ENCODE measurements around the gene LRCH4. TPM values are rescaled to one million over a fixed set of nuclear protein-coding genes. Genes with fewer than 3 reads are reported as not detected.

Gene LRCH4
- total and polyA plus RNA-seq, 9 of the 15 experiments (the other 6 are each of a cell fraction or from before 2014, with no cell fraction given) = 0.06 to 63.3 (median 15.0) TPM

DNA sequence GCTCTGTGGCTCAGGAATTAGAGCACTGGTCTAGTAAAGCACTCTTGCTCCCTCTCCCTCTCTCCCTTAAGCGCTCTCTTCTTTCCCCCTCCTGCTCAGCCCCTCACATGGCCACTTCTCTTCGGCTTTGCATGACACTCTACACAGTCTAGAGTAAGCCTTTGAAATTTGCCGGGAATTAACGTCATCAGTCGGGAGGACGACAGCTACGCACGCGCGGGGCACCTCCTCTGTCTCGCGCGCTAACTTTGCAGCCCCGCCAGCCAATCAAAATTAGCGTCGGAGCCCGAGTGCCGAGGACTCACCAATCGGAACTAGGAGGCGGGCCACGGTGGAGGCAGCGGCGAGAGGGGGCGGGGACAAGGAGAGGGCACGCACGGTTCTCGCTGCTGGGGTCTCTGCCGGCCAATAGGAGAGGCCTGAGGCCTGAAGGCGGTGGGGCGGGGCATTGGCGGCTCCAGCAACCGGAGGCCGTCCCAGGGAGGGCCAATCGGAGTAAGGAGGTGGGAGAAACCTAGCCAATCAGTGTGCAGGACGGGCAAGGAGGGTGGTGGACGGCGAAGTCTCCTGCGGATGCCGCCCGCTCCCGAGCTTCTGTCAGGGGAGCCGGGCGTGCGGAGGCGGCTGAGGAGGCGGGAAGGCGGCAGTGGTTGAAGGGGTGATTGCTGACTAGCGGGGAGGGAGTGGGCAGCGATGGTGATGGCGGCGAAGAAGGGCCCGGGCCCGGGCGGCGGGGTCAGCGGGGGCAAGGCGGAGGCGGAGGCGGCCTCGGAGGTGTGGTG is 47.1 kb downstream of the LRCH4 start, which contains the start of gene AGFG2 (continued):
- TF ChIP-seq, protein P1, sequence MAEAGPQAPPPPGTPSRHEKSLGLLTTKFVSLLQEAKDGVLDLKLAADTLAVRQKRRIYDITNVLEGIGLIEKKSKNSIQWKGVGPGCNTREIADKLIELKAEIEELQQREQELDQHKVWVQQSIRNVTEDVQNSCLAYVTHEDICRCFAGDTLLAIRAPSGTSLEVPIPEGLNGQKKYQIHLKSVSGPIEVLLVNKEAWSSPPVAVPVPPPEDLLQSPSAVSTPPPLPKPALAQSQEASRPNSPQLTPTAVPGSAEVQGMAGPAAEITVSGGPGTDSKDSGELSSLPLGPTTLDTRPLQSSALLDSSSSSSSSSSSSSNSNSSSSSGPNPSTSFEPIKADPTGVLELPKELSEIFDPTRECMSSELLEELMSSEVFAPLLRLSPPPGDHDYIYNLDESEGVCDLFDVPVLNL (CRISPR knock-in tag; IDR thresholded peaks at IDR 0.05; ENCODE audit: low read depth) = peak; percentile 96
- no peak for TF ChIP-seq ZBTB8A (IDR thresholded peaks at IDR 0.05; ENCODE audit: partially characterized antibody)
- TF ChIP-seq STAT5A (IDR thresholded peaks at IDR 0.05; ENCODE audit: borderline replicate concordance, low read length) = no peak
- no peak for TF ChIP-seq XRCC3 (IDR thresholded peaks at IDR 0.05)
- no peak for TF ChIP-seq FOXJ2 (tag; IDR thresholded peaks at IDR 0.05)
- no peak for TF ChIP-seq PRMT5 (CRISPR knock-in tag; IDR thresholded peaks at IDR 0.05)
- TF ChIP-seq JUND (IDR thresholded peaks at IDR 0.05; ENCODE audit: borderline replicate concordance, low read depth, low read length) = peak; percentile 71
- peak; percentile 69; the same call in 1 of the 3 replicates for TF ChIP-seq JUND (tag; IDR thresholded peaks at IDR 0.05; ENCODE audit: borderline replicate concordance, low read depth, low read length)
- no peak for TF ChIP-seq CBFA2T3 (IDR thresholded peaks at IDR 0.05)
- TF ChIP-seq, protein P2, sequence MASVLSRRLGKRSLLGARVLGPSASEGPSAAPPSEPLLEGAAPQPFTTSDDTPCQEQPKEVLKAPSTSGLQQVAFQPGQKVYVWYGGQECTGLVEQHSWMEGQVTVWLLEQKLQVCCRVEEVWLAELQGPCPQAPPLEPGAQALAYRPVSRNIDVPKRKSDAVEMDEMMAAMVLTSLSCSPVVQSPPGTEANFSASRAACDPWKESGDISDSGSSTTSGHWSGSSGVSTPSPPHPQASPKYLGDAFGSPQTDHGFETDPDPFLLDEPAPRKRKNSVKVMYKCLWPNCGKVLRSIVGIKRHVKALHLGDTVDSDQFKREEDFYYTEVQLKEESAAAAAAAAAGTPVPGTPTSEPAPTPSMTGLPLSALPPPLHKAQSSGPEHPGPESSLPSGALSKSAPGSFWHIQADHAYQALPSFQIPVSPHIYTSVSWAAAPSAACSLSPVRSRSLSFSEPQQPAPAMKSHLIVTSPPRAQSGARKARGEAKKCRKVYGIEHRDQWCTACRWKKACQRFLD (CRISPR knock-in tag; IDR thresholded peaks at IDR 0.05) = peak; percentile 58; the same call in 1 of the 2 replicates
- 0 out of 2 replicates have a peak, but pooled peaks have one; percentile 37 for TF ChIP-seq NR2C2 (CRISPR knock-in tag; IDR thresholded peaks at IDR 0.05)
- TF ChIP-seq NR2C2 (tag; IDR thresholded peaks at IDR 0.05) = peak; percentile 82; the same call in 1 of the 2 replicates
- TF ChIP-seq C11orf30 (IDR thresholded peaks at IDR 0.05; ENCODE audit: low read depth) = peak; percentile 41; the same call in 1 of the 2 replicates
- TF ChIP-seq MEF2D (tag; conservative IDR thresholded peaks at IDR 0.05; ENCODE audit: low read depth) = no peak
- TF ChIP-seq NR3C1 (CRISPR knock-in tag; IDR thresholded peaks at IDR 0.05) = no peak
- no peak for TF ChIP-seq ESRRB (CRISPR knock-in tag; IDR thresholded peaks at IDR 0.05; ENCODE audit: borderline replicate concordance)
- no peak for TF ChIP-seq KAT2B (IDR thresholded peaks at IDR 0.05; ENCODE audit: low read depth, low read length)
- peak; percentile 11; the same call in 1 of the 2 replicates for TF ChIP-seq ZBTB17 (CRISPR knock-in tag; IDR thresholded peaks at IDR 0.05)
- TF ChIP-seq SIX5 (IDR thresholded peaks at IDR 0.05; ENCODE audit: borderline replicate concordance in 1 of 2, insufficient read depth in 1 of 2, low read depth in 1 of 2, low read length in 2 of 2) = no peak
- TF ChIP-seq CHCHD3 (CRISPR knock-in tag; IDR thresholded peaks at IDR 0.05) = no peak
- TF ChIP-seq ZNF384 (IDR thresholded peaks at IDR 0.05; ENCODE audit: low read depth, low read length) = no peak
- TF ChIP-seq ZNF24 (IDR thresholded peaks at IDR 0.05) = 0 out of 2 replicates have a peak, but pooled peaks have one; percentile 12
- TF ChIP-seq, protein P3, sequence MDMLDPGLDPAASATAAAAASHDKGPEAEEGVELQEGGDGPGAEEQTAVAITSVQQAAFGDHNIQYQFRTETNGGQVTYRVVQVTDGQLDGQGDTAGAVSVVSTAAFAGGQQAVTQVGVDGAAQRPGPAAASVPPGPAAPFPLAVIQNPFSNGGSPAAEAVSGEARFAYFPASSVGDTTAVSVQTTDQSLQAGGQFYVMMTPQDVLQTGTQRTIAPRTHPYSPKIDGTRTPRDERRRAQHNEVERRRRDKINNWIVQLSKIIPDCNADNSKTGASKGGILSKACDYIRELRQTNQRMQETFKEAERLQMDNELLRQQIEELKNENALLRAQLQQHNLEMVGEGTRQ (CRISPR knock-in tag; IDR thresholded peaks at IDR 0.05) = peak; percentile 33; the same call in 1 of the 2 replicates
- no peak for TF ChIP-seq TAL1 (IDR thresholded peaks at IDR 0.05)

Data from K562 (cell line).